A549 treated with CpdA at 1 μM for 4 hours (cell line): ENCODE measurements around the gene KIF6. TPM values are rescaled to one million over a fixed set of nuclear protein-coding genes. Genes with fewer than 3 reads are reported as not detected.

Experiments
- total RNA-seq: library from RNA; stranded (reverse); fragments of 200-300 nt; extraction: Qiagen RNA extraction; gene quantifications from 5 replicates; pipeline ENCODE4 v1.2.3, GENCODE V29; 2022; ENCODE audit warnings: low read depth

Gene KIF6, protein sequence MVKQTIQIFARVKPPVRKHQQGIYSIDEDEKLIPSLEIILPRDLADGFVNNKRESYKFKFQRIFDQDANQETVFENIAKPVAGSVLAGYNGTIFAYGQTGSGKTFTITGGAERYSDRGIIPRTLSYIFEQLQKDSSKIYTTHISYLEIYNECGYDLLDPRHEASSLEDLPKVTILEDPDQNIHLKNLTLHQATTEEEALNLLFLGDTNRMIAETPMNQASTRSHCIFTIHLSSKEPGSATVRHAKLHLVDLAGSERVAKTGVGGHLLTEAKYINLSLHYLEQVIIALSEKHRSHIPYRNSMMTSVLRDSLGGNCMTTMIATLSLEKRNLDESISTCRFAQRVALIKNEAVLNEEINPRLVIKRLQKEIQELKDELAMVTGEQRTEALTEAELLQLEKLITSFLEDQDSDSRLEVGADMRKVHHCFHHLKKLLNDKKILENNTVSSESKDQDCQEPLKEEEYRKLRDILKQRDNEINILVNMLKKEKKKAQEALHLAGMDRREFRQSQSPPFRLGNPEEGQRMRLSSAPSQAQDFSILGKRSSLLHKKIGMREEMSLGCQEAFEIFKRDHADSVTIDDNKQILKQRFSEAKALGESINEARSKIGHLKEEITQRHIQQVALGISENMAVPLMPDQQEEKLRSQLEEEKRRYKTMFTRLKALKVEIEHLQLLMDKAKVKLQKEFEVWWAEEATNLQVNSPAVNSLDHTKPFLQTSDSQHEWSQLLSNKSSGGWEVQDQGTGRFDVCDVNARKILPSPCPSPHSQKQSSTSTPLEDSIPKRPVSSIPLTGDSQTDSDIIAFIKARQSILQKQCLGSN
- 0.17 to 0.48 TPM (median 0.22 TPM) in 5 replicates for total RNA-seq

DNA sequence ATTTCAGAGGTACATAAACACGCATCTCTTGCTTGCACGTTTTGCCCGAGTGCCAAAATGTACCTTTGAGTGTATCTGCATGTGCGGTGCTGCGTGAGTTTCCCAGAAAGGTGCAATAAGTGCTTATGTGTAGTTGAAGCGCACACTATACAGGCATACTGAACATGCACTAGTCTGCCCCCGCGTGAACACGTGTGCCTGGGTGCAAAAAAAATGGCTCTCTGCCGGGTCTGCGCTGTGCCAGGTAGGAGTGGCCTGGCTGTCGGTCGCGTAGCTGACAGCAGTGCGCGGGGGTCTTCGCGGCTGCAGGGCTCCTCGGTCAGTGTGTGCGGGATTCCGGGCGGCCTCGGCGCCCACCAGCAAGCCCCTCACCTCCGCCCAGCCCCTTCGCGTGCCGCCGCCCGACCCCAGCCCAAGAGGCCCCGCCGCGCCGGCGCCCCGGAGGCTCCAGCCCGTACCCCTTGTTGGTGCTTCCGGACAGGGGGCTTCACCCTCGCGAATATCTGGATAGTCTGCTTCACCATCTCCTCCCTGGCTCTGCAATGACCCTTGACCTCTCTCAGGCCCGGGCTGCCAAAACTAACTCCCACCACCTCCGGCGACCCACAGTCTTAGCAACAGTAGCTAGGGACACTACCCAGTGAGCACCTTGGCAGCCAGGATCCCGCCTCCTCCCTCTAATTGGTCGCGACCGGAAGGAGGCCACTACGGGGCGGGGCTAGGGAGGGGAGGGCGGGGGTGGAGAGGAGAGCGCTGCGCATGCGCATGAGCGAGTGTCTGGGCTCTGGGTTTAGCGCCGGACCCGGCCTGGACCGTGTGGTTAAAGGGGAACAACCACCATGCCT is at the start of gene KIF6:
TSS of gene KIF6 (minus strand) at position 622 of the 845 bp plus-strand sequence. CDS start at position 524, 98 bp downstream.

DNA sequence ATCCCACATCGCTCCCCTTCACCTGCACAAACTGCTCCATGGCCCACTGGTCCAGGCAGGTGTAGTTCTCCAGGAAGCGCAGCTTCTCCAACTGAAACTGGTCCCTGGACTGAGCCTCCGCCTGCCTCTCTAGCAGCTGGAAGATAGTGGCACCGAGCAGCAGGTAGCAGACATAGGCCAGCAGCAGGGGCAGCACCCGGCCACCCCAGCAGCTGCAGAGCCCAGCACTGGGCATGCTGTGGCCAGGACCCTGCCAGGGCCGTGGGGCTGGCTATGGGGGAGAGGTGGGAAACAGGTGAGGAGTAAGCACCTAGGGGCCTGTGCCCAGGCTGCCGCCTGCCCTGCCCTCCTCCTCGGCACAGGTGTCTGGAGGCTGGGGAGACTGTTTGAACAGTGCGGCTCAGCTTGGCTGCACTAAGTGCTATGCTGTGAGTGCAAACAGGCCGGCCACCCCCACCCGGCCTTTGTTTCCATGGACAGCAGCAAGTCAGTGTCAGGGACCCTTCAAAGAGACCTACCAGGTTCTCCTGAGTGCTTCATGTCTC is 402.8 kb downstream of the KIF6 start, which contains the start of gene KCNK16:
TSS of gene KCNK16 (minus strand) at position 397 of the 545 bp plus-strand sequence. CDS start at position 235, 162 bp downstream.

DNA sequence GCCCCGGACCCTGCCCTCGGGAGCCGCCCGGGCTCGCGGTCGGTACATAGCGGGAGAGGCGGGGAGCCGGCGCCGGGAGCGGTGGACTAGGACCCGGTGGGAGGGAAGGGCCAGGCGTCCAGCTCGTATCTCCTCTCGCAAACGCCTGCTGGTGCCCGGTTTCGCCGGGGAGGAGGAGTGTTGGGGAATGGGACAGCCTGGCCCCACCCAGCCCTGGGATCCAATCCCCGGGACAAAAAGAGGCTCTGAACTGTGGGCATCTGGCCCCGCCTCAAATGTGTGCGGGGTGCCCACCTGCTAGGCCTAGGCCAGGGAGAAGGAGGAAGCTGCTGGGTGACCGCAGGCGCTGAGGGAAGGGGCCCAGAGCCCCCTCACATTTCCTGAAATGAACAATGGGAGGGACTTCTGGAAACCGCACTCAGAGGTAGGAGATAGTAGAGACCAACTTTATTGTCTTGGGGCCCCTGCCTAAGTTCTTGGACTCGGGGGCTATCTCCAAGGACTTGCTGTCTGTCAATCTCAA is 410.9 kb downstream of the KIF6 start, which contains the start of gene KCNK17:
TSS of gene KCNK17 (minus strand) at position 147 of the 523 bp plus-strand sequence. CDS start at position 48, 99 bp downstream.

Other genes starting within 250 kb of the KIF6 start
- gene DAAM2, start 67.0 kb upstream of the KIF6 start, total RNA-seq, result 0.01 to 0.06 TPM in 2 of 5 replicates, not detected in the others
- 1.3 to 2.0 TPM (median 1.7 TPM) in 5 replicates for gene MOCS1, start 209.1 kb upstream of the KIF6 start, total RNA-seq